Right lobe of liver (tissue), 6 donors: ENCODE results near the gene DAPK2. TPM values are rescaled to one million over a fixed set of nuclear protein-coding genes. Genes with fewer than 3 reads are reported as not detected.
A peak's percentile ranks its signal among the peaks of the same experiment; 100 is the strongest.

Experiments used
- ATAC-seq, 4 donors: fragments of 200-7000 bp; cut with Tn5 transposase; one replicate each; pipeline ENCODE4 v1.9.1; 2020; ENCODE audit warnings: mild to moderate bottlenecking in 4 of 4, moderate library complexity in 4 of 4
- DNase-seq, 3 donors: peaks; one replicate each; pipeline ENCODE4 v3.0.0-alpha.2; 2020
- H3K27ac ChIP-seq, 3 donors: fragments of 200-600 bp; one replicate each; pipeline ENCODE4 v1.8.0; 2022
- H3K27me3 ChIP-seq, 2 donors: fragments of 200-600 bp; one replicate each; pipeline ENCODE4 v1.8.0; 2022
- H3K36me3 ChIP-seq, 4 donors: fragments of 200-600 bp; sonication (generic) in 1 of 4; one replicate each; pipeline versions ENCODE4 v1.5.1 to v1.8.0; 2017 to 2022; ENCODE audit warnings: control low read depth in 1 of 4
- H3K4me1 ChIP-seq, 4 donors: fragments of 200-600 bp; sonication (generic) in 1 of 4; one replicate each; pipeline versions ENCODE4 v1.5.1 to v1.8.0; 2017 to 2022; ENCODE audit warnings: control low read depth in 1 of 4
- H3K4me3 ChIP-seq, 3 donors: fragments of 200-600 bp; one replicate each; pipeline ENCODE4 v1.8.0; 2022
- H3K9me3 ChIP-seq, 4 donors: fragments of 200-600 bp; sonication (generic) in 1 of 4; one replicate each; pipeline versions ENCODE4 v1.5.1 to v1.8.0; 2017 to 2022; ENCODE audit warnings: control low read depth in 1 of 4
- POLR2A ChIP-seq: fragments of 450-650 bp; IDR thresholded peaks from one replicate; pipeline ENCODE4 v1.6.1; 2017; ENCODE audit warnings: antibody characterized with exemption, mild to moderate bottlenecking
- WGBS: methylation state at CpG from one replicate; pipeline ENCODE4 v1.1.6; 2018; ENCODE audit warnings: low coverage, low lambda C conversion rate; ENCODE audit not compliant: insufficient coverage; ENCODE audit errors: missing lambda C conversion rate; 5-methylcytosine and 5-hydroxymethylcytosine counted together
- intact Hi-C, 2 donors: fragments of 100-400 bp; cut with DNase I; formaldehyde crosslinking; loops; one replicate each; pipeline versions ENCODE4 v1.11.2 to v1.14.1; 2022
- total RNA-seq, 6 experiments: library from RNA; depleted of rRNA in 2 of 6; stranded (reverse); fragments of >200 nt in 2 of 6; fragmentation: NEBNext Ultra II Directional in 3 of 6; extraction: Animal tissue kit (Norgen Biotek cat#: 25700) in 3 of 6; gene quantifications; one replicate each; pipeline versions ENCODE4 v1.1.0 to v1.2.4, GENCODE V29; 2016 to 2023
- TF ChIP-seq, protein P1 (sequence below), 4 donors: fragments of 200-600 bp in 3 of 4; fragments of 450-650 bp in 1 of 4; IDR thresholded peaks; one replicate each; pipeline versions ENCODE4 v1.5.1 to v1.8.0; 2016 to 2022; ENCODE audit warnings: antibody characterized with exemption in 4 of 4, mild to moderate bottlenecking in 2 of 4
- donor health status: DM: no; HTN: yes; CAD: no.
- donor health status: DM: no; HTN: no; CAD: no.
- donor health status: DM: no; HTN: no; CAD: no.
- donor health status: DM: no; HTN: yes; CAD: no.
- donor health status: DM: no; HTN: yes; CAD: no.

Gene DAPK2
- total RNA-seq, 6 experiments from 2014 or later = 1.5 to 11.5 (median 4.7) TPM

DNA sequence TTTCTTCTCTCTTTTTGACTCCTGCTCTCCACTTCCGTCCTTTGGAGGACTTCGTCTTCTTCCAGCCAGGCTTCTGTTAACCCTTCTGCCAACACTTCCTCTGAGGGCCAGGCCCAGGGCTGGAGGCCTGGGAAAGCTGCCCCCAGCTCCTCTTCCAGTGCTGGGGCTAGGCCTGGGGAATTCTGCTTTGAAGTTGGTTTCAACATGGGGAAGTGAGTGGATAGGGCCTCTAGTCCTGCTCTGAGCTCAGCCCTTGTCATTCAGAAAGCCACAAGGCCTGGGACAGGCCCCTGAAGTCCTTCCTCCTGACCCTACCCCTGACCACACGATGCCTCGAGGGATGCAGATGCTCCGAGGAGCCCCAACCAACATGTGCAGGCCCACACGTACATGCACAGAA is 158.7 kb downstream of the DAPK2 start:
- WGBS = 24% methylated on average over 2 of the region's 6 CpGs
- intact Hi-C loops = no loop called here
- no peak overlapping the region for H3K4me3 ChIP-seq
- no peaks in the 10 kb centered on the region for H3K9me3 ChIP-seq
- DNase-seq (no peak), ATAC-seq (peak in 1 of 4 donors; percentile 2)
- no peaks in the 10 kb centered on the region for H3K27me3 ChIP-seq
- TF ChIP-seq, protein P1, sequence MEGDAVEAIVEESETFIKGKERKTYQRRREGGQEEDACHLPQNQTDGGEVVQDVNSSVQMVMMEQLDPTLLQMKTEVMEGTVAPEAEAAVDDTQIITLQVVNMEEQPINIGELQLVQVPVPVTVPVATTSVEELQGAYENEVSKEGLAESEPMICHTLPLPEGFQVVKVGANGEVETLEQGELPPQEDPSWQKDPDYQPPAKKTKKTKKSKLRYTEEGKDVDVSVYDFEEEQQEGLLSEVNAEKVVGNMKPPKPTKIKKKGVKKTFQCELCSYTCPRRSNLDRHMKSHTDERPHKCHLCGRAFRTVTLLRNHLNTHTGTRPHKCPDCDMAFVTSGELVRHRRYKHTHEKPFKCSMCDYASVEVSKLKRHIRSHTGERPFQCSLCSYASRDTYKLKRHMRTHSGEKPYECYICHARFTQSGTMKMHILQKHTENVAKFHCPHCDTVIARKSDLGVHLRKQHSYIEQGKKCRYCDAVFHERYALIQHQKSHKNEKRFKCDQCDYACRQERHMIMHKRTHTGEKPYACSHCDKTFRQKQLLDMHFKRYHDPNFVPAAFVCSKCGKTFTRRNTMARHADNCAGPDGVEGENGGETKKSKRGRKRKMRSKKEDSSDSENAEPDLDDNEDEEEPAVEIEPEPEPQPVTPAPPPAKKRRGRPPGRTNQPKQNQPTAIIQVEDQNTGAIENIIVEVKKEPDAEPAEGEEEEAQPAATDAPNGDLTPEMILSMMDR (IDR thresholded peaks at IDR 0.05) = no peak
- no peak for TF ChIP-seq POLR2A
- H3K36me3 ChIP-seq = no peaks in the 10 kb centered on the region
- peak overlapping the region; percentile 9 to 62 (median 25) for H3K27ac ChIP-seq
- H3K4me1 ChIP-seq = peaks cover 0 to 36% (median 12%) of the 10 kb centered on the region in 4 donors

DNA sequence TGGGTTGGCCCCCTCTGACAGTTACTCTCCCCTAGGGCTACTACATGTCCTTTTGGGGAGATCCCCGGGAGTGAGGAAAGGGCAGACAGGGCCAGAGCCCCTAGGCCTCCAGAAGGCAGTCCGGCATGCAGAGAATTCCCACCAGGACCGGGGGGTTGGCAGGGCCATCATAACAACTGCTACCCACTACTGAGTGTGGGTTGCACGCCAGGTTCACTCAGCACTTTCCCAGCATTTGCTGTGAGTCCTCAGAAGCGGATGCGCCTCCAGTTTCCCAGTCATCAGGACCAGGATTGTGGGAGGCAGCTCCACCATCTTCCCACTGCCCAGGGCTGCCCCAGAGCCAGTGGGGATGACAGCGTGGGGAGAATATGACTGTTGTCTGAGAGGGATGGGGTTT is 161.3 kb downstream of the DAPK2 start:
- intact Hi-C loops = no loop called here
- Histone ChIP-seq H3K27ac (no peak overlapping the region), H3K27me3 (no peaks in the 10 kb centered on the region), H3K9me3 (no peaks in the 10 kb centered on the region), H3K36me3 (no peaks in the 10 kb centered on the region), H3K4me3 (no peak overlapping the region), H3K4me1 (peaks cover 0 to 40% (median 17%) of the 10 kb centered on the region in 4 donors)
- TF ChIP-seq, protein P1 (IDR thresholded peaks at IDR 0.05) = no peak
- no peak for TF ChIP-seq POLR2A
- WGBS = 100% methylated on average over 1 of the region's 7 CpGs
- DNase-seq (no peak), ATAC-seq (no peak)

DNA sequence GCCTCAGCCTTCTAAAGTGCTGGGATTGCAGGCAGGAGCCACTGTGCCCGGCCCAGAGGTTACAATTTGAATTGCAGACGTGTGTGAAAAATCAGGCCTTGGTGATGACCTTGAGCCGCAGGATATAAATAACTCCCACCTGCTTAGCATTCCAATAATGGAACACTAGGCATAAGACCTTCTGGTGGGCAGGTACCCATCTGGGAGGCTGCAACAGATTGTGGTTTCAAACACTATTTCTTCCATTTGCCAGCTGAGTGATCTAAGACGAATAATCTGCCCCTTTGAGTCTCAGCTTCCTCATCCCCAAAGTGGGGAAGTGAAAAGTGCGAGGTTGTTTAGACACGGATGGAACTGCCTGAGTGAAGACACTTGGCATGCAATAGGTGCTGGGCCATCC is 164.9 kb downstream of the DAPK2 start:
- DNase-seq = no peak
- Histone ChIP-seq H3K36me3 (no peaks in the 10 kb centered on the region), H3K27ac (no peak overlapping the region), H3K9me3 (no peaks in the 10 kb centered on the region), H3K27me3 (no peaks in the 10 kb centered on the region), H3K4me1 (peaks cover 0 to 21% (median 7%) of the 10 kb centered on the region in 4 donors), H3K4me3 (no peak overlapping the region)
- TF ChIP-seq, protein P1 (IDR thresholded peaks at IDR 0.05) = no peak
- no peak for TF ChIP-seq POLR2A
- peak in 1 of 4 donors; percentile 14 for ATAC-seq
- intact Hi-C loops = no loop called here
- WGBS = 58% methylated on average over 3 of the region's 6 CpGs

DNA sequence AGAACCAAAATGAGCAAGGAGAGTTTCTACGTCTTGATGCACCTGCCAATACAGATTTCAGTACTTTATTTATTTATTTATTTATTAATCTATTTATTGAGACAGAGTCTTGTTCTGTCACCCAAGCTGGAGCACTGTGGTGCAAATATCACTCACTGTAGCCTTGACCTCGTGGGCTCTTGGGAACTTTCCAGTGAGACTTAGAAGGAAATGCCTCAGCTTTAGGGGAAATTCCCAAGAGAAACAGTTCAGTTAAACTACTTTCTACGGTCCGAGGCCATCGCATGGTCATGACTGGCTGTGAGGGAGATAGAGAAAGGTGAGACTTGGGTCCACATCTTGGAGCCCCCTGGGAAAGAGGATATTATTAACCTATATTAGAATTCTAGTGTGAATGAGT is 165.5 kb downstream of the DAPK2 start:
- ATAC-seq (peak in 1 of 4 donors; percentile 21), DNase-seq (no peak)
- Histone ChIP-seq H3K27ac (no peak overlapping the region), H3K4me3 (no peak overlapping the region), H3K4me1 (peaks cover 0 to 21% (median 7%) of the 10 kb centered on the region in 4 donors), H3K27me3 (no peaks in the 10 kb centered on the region), H3K9me3 (no peaks in the 10 kb centered on the region), H3K36me3 (no peaks in the 10 kb centered on the region)
- intact Hi-C loops = no loop called here
- no peak for TF ChIP-seq POLR2A
- TF ChIP-seq, protein P1 (IDR thresholded peaks at IDR 0.05) = no peak
- WGBS = 39% methylated on average over 5 of the region's 5 CpGs

DNA sequence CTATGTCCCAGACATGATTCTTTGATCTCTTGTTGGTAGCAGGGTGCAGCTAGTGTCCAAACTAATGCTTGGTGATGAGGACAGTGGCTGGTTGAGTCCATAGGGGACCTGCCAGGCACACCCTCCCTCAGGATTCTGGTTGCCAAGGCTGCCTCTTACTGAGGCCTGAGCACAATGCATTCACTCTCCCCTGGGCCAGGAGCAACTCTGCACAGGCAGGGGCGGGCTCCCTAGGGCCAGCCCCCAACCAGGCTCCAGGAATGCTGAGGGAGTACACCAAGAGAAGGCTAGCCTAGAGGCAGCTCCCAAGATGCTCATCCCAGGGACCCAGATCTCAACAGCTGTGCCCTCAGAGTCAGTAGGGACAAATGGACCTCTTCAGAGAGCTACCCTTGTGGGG is 166.3 kb downstream of the DAPK2 start:
- DNase-seq (no peak), ATAC-seq (no peak)
- Histone ChIP-seq H3K4me1 (peaks cover 0 to 21% (median 7%) of the 10 kb centered on the region in 4 donors), H3K27me3 (no peaks in the 10 kb centered on the region), H3K27ac (no peak overlapping the region), H3K9me3 (no peaks in the 10 kb centered on the region), H3K36me3 (no peaks in the 10 kb centered on the region), H3K4me3 (no peak overlapping the region)
- TF ChIP-seq POLR2A = no peak
- TF ChIP-seq, protein P1 (IDR thresholded peaks at IDR 0.05) = no peak
- no CpG with 5 or more reads among the region's 1 CpG for WGBS
- intact Hi-C loops = no loop called here
